Measurements from ENCODE around the gene CFAP69.

DNA sequence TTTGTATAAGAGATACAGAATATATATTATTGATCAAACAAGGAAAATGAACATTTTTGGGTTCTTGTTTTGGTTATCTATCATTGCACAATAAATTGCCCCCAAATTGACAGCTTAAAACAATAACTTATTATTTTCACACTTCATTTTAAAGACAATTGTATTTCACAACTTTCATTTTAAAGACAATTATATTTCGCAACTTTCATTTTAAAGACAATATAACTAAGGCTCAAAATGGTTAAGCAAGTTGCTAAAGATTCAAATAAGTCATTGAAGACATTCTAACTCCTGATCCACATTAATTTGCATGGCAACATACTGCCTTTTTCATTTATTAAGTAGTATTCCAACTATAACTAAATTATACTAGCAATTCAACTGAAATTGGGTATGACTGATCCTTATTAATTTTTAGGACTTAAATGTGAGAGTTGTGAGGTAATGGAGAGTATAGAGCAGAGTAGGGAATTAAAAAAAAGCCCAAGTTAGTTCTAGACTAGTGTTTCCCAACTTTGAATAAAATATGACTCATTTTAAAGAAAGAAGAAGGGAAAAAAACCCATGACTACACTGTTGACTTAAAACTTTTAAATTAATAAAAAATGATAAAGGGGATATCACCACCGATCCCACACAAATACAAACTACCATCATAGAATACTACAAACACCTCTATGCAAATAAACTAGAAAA, 43.3 kb upstream of the CFAP69 start:
- TF ChIP-seq ZFP30 (CRISPR knock-in tag; IDR thresholded peaks at IDR 0.05) (no peak), ZC3H10 (CRISPR knock-in tag; IDR thresholded peaks at IDR 0.05) (no peak)

All from SK-N-SH treated with all-trans-retinoic acid at 6 μM for 48 hours (cell line).